Measurements from ENCODE around the gene GPR45.

GPR45 gene

GRCh38 chr2:105261061-105261460 lies 19.5 kb downstream of the GPR45 start:
- H3K27ac ChIP-seq (ENCODE audit: low read depth, low read length): no peak overlapping the region
- TF ChIP-seq EZH2phosphoT487 (conservative IDR thresholded peaks at IDR 0.05; ENCODE audit: low read length): no peak
- TF ChIP-seq, protein P1, sequence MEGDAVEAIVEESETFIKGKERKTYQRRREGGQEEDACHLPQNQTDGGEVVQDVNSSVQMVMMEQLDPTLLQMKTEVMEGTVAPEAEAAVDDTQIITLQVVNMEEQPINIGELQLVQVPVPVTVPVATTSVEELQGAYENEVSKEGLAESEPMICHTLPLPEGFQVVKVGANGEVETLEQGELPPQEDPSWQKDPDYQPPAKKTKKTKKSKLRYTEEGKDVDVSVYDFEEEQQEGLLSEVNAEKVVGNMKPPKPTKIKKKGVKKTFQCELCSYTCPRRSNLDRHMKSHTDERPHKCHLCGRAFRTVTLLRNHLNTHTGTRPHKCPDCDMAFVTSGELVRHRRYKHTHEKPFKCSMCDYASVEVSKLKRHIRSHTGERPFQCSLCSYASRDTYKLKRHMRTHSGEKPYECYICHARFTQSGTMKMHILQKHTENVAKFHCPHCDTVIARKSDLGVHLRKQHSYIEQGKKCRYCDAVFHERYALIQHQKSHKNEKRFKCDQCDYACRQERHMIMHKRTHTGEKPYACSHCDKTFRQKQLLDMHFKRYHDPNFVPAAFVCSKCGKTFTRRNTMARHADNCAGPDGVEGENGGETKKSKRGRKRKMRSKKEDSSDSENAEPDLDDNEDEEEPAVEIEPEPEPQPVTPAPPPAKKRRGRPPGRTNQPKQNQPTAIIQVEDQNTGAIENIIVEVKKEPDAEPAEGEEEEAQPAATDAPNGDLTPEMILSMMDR (IDR thresholded peaks at IDR 0.05; ENCODE audit: insufficient read depth, low read length, poor library complexity, severe bottlenecking): no peak
- H3K4me2 ChIP-seq (ENCODE audit: low read depth, low read length, poor library complexity, severe bottlenecking): no peak overlapping the region
- no peaks in the 10 kb centered on the region for H3K36me3 ChIP-seq (ENCODE audit: low read length)
- no peaks in the 10 kb centered on the region for H3K9me2 ChIP-seq (replicated peaks; ENCODE audit: insufficient read depth, low read length)
- H3K9me3 ChIP-seq (ENCODE audit: insufficient read depth, low read length): no peaks in the 10 kb centered on the region
- H3K9ac ChIP-seq (ENCODE audit: low read length): no peak overlapping the region
- no peaks in the 10 kb centered on the region for H3K79me2 ChIP-seq (ENCODE audit: insufficient read depth, low read length)
- no peak overlapping the region for H2AFZ ChIP-seq (ENCODE audit: low read depth, low read length, severe bottlenecking)
- no peak overlapping the region for H3K4me3 ChIP-seq (ENCODE audit: insufficient read depth, low read length, poor library complexity, severe bottlenecking)
- no peaks in the 10 kb centered on the region for H3F3A ChIP-seq (ENCODE audit: insufficient read depth)
- H4K20me1 ChIP-seq (ENCODE audit: low read depth, low read length): no peaks in the 10 kb centered on the region
- H3K27me3 ChIP-seq (ENCODE audit: low read length): no peaks in the 10 kb centered on the region

DNA sequence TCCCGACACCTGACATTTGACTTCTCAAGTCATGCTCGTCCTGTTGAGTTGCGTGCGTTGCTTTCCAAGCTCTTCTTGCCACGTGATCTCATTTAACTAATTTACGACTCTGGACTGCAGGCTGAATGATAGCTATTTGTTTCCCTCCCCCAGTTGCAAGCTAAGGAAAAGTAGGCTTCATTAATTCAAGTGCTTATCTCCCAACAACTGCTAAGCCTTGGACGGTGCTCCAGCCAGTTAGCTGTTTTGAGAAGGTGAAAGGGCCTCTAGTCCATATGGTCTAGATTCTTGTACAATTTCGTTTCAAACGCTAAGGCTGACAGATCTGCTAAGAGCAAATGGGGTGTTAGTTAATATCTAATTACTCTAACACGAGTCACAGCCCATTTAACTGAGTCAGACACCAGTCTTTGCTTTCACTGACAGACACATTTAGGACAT lies 21.1 kb downstream of the GPR45 start:
- H3K27ac ChIP-seq (ENCODE audit: low read depth, low read length): no peak overlapping the region
- no peaks in the 10 kb centered on the region for H3F3A ChIP-seq (ENCODE audit: insufficient read depth)
- no peak overlapping the region for H3K9ac ChIP-seq (ENCODE audit: low read length)
- H3K9me2 ChIP-seq (replicated peaks; ENCODE audit: insufficient read depth, low read length): no peaks in the 10 kb centered on the region
- H3K27me3 ChIP-seq (ENCODE audit: low read length): no peaks in the 10 kb centered on the region
- no peak overlapping the region for H3K4me3 ChIP-seq (ENCODE audit: insufficient read depth, low read length, poor library complexity, severe bottlenecking)
- H2AFZ ChIP-seq (ENCODE audit: low read depth, low read length, severe bottlenecking): no peak overlapping the region
- H3K79me2 ChIP-seq (ENCODE audit: insufficient read depth, low read length): no peaks in the 10 kb centered on the region
- 0 out of 2 replicates have a peak, but pooled peaks cover 5% of the 10 kb centered on the region for H3K36me3 ChIP-seq (ENCODE audit: low read length)
- H3K9me3 ChIP-seq (ENCODE audit: insufficient read depth, low read length): no peaks in the 10 kb centered on the region
- no peaks in the 10 kb centered on the region for H4K20me1 ChIP-seq (ENCODE audit: low read depth, low read length)
- TF ChIP-seq, protein P1 (IDR thresholded peaks at IDR 0.05; ENCODE audit: insufficient read depth, low read length, poor library complexity, severe bottlenecking): no peak
- H3K4me2 ChIP-seq (ENCODE audit: low read depth, low read length, poor library complexity, severe bottlenecking): no peak overlapping the region

DNA sequence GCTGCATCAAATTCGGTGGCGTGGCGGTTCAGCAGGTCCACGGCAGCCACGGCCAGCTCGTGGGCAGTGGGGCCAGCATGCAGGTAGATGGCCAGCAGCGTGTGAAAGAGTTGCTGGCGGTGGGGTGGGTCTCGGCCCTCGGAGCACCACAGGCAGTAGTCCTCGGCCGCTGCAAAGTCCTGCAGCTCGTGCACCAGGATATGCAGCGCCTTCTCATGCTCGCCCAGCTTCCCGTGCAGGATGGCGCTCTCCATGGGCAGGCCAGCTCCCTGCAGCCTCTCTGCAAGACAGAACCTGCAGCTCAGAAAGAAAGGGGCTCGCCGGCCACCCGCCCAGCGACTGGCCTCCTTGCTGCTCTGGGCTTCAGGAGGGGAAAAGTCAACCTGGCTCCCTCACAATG lies 27.9 kb downstream of the GPR45 start:
- TF ChIP-seq, protein P1 (IDR thresholded peaks at IDR 0.05; ENCODE audit: insufficient read depth, low read length, poor library complexity, severe bottlenecking): no peak
- TF ChIP-seq EZH2phosphoT487 (conservative IDR thresholded peaks at IDR 0.05; ENCODE audit: low read length): no peak
- Histone ChIP-seq H3K4me2 (ENCODE audit: low read depth, low read length, poor library complexity, severe bottlenecking) (no peak overlapping the region), H3K27me3 (ENCODE audit: low read length) (no peaks in the 10 kb centered on the region), H3K9ac (ENCODE audit: low read length) (no peak overlapping the region), H3K9me2 (replicated peaks; ENCODE audit: insufficient read depth, low read length) (no peaks in the 10 kb centered on the region), H3F3A (ENCODE audit: insufficient read depth) (no peaks in the 10 kb centered on the region), H4K20me1 (ENCODE audit: low read depth, low read length) (no peaks in the 10 kb centered on the region), H3K9me3 (ENCODE audit: insufficient read depth, low read length) (no peaks in the 10 kb centered on the region), H3K79me2 (ENCODE audit: insufficient read depth, low read length) (no peaks in the 10 kb centered on the region), H3K27ac (ENCODE audit: low read depth, low read length) (no peak overlapping the region), H3K4me3 (ENCODE audit: insufficient read depth, low read length, poor library complexity, severe bottlenecking) (no peak overlapping the region), H3K36me3 (ENCODE audit: low read length) (0 out of 2 replicates have a peak, but pooled peaks cover 7% of the 10 kb centered on the region), H2AFZ (ENCODE audit: low read depth, low read length, severe bottlenecking) (no peak overlapping the region)
